ENCODE results near the gene KCNIP1.

Gene KCNIP1

DNA sequence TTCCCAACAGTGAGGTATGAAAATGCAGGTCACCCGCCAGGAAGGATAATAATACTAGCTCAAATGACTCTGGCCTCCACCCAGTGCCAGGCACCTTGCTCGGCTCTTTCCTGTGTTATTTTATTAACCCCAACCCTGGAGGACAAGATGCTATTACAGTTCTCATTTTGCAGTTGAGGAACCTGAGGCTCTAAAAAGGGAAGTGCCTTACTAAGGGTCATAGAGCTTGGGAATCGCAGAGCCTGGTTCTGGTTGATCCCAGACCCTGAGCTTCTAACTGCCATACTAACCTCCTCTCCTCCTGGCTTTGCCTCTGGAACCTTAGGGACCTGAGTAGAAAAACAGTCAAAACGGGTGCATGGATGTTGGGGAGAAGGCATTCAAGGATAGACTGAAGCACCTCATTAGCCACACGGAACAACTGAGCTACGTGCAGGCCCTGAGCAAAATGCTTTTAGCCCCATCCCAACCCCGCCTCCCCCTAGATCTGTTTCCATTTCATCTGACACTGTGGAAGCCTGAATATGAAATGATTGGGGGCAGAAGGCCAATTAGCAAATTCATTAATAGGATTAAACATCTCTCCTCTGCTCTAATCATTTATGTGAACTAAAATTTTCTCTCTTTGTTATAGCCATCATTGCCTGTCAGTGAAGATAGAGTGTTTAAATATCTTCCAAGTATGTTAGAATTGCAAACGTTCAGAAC, 7.9 kb downstream of the KCNIP1 start:
- no peaks in the 10 kb centered on the region for H3K4me1 ChIP-seq (ENCODE audit: control insufficient read depth, insufficient read depth, low read length)
- H3K9ac ChIP-seq (ENCODE audit: low read depth, low read length) = no peak overlapping the region
- no peak overlapping the region for H3K4me3 ChIP-seq (ENCODE audit: low read depth, low read length)
- no peaks in the 10 kb centered on the region for H3K36me3 ChIP-seq (ENCODE audit: control insufficient read depth, insufficient read depth, low read length)
- H3K27me3 ChIP-seq (ENCODE audit: control insufficient read depth, insufficient read depth, low read length) = no peaks in the 10 kb centered on the region
- H3K9me3 ChIP-seq (ENCODE audit: control insufficient read depth, insufficient read depth, low read length) = no peaks in the 10 kb centered on the region

DNA sequence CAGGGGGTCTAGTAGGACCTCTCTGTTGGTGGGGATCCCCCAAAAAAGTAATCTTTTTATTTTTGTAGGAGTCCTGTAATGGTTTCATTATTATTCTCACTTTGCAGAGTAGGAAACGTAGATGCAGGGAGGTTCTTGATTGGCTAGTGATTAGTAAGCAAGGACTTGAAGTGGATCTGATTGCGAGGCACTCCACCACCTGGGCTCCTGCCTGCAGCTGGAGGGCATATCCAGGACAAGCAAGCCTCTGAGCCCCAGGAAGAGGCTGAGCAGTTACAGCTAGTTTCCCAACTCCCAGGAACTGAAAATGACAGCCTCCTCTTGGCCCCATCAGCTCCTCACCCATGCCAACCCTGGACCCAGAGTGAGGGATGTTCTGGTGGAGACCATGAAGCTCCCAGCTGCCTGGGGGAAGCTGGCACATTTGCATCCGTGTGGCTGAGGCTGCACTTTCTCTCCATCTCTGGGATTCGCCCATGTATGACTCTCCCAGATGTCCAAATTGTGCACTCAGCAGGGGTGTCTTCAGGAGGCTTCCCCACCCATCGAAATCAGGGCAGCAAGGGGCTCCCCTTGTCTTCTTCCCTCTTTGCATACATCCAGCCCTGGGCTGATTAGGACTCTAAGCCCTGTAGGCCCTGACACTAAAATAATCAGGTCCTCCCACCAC, 10.2 kb downstream of the KCNIP1 start:
- no peaks in the 10 kb centered on the region for H3K9me3 ChIP-seq (ENCODE audit: control insufficient read depth, insufficient read depth, low read length)
- H3K4me1 ChIP-seq (ENCODE audit: control insufficient read depth, insufficient read depth, low read length) = no peaks in the 10 kb centered on the region
- no peaks in the 10 kb centered on the region for H3K36me3 ChIP-seq (ENCODE audit: control insufficient read depth, insufficient read depth, low read length)
- H3K27me3 ChIP-seq (ENCODE audit: control insufficient read depth, insufficient read depth, low read length) = no peaks in the 10 kb centered on the region
- no peak overlapping the region for H3K4me3 ChIP-seq (ENCODE audit: low read depth, low read length)
- H3K9ac ChIP-seq (ENCODE audit: low read depth, low read length) = no peak overlapping the region

DNA sequence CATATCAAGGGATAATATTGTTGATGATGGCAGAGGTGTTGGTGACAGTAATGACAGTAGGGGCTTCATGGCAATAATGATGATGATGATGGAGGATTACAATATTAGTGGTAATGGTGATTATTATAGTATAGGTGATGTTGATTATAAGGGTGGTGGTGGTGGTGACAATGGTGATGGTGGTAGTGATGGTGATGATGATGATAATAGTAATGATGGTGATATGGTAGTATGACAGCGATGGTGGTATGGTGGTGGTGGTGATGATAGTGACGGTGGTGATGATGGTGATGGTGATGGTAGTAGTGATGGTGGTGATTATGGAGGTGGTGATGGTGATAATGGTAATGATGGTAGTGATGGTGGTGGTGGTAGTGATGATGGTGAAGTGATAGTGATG, 13.6 kb downstream of the KCNIP1 start:
- Histone ChIP-seq H3K9me3 (ENCODE audit: control insufficient read depth, insufficient read depth, low read length) (no peaks in the 10 kb centered on the region), H3K9ac (ENCODE audit: low read depth, low read length) (no peak overlapping the region), H3K36me3 (ENCODE audit: control insufficient read depth, insufficient read depth, low read length) (no peaks in the 10 kb centered on the region), H3K27me3 (ENCODE audit: control insufficient read depth, insufficient read depth, low read length) (no peaks in the 10 kb centered on the region), H3K4me1 (ENCODE audit: control insufficient read depth, insufficient read depth, low read length) (no peaks in the 10 kb centered on the region), H3K4me3 (ENCODE audit: low read depth, low read length) (no peak overlapping the region)

DNA sequence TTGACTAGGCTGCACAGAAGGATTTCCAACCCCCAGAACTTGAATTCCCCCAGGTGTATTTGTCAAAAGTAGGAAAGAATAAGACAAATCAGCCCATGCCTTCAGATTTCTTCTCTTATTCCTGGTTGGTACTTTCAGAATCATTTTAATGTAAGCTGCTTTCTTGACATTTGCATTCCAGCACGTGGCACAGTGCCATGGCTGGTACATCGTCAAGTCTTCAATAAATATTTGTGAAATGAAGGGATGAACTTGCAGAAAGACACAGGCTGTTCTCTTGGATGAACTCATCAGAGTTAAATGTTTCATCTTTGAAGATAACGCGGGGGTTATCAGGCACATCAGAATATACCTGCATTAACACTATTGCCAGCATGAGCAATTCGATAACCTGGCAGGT, 14.5 kb downstream of the KCNIP1 start:
- no peak overlapping the region for H3K4me3 ChIP-seq (ENCODE audit: low read depth, low read length)
- H3K27me3 ChIP-seq (ENCODE audit: control insufficient read depth, insufficient read depth, low read length) = no peaks in the 10 kb centered on the region
- H3K9ac ChIP-seq (ENCODE audit: low read depth, low read length) = no peak overlapping the region
- no peaks in the 10 kb centered on the region for H3K4me1 ChIP-seq (ENCODE audit: control insufficient read depth, insufficient read depth, low read length)
- no peaks in the 10 kb centered on the region for H3K9me3 ChIP-seq (ENCODE audit: control insufficient read depth, insufficient read depth, low read length)
- no peaks in the 10 kb centered on the region for H3K36me3 ChIP-seq (ENCODE audit: control insufficient read depth, insufficient read depth, low read length)

DNA sequence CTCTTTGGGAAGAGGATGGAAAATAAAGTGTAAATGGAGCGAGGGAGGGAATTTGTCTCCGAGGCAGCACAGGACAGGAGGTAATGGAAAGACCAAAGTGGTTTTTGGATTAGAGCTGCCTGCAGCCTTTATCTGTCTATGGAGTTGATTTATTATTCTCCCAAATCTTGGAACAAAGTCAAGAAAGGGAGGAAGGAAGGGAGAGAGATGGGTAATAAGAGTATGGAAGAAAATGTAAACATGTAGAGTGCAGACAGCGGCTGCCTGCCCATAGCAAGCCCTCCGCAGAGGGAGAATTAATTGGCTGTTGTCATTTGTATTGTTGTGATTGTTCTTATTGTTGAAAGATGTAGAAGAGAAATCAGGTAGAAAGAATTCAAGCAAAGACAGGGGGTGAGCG, 15.7 kb downstream of the KCNIP1 start:
- no peaks in the 10 kb centered on the region for H3K9me3 ChIP-seq (ENCODE audit: control insufficient read depth, insufficient read depth, low read length)
- no peaks in the 10 kb centered on the region for H3K27me3 ChIP-seq (ENCODE audit: control insufficient read depth, insufficient read depth, low read length)
- no peak overlapping the region for H3K4me3 ChIP-seq (ENCODE audit: low read depth, low read length)

DNA sequence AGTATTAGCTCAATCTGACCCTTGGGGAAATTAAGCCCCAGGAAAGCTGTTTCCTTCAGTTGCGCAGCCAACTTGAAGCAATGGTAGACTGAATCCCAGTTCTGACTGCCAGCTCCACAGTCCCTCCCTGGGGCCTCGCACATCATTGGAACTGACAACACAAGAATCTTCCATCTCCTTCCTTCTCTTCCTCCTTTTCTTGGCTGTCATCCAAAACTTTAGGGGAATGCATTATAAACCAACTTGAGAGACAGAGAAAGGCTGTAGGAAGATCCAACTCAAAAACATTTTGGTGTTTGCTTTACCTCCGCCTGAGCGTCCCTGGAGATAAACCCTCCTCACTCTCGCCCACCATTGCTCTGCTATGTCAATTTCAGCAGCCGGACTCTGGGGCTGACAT, 16.6 kb downstream of the KCNIP1 start:
- Histone ChIP-seq H3K27me3 (ENCODE audit: control insufficient read depth, insufficient read depth, low read length) (no peaks in the 10 kb centered on the region), H3K36me3 (ENCODE audit: control insufficient read depth, insufficient read depth, low read length) (no peaks in the 10 kb centered on the region), H3K4me1 (ENCODE audit: control insufficient read depth, insufficient read depth, low read length) (no peaks in the 10 kb centered on the region), H3K4me3 (ENCODE audit: low read depth, low read length) (no peak overlapping the region), H3K9me3 (ENCODE audit: control insufficient read depth, insufficient read depth, low read length) (no peaks in the 10 kb centered on the region), H3K9ac (ENCODE audit: low read depth, low read length) (no peak overlapping the region)

More for the DNA sequence above, 15.7 kb downstream of the KCNIP1 start:
- Histone ChIP-seq H3K9ac (ENCODE audit: low read depth, low read length) (no peak overlapping the region), H3K36me3 (ENCODE audit: control insufficient read depth, insufficient read depth, low read length) (no peaks in the 10 kb centered on the region), H3K4me1 (ENCODE audit: control insufficient read depth, insufficient read depth, low read length) (no peaks in the 10 kb centered on the region)

DNA sequence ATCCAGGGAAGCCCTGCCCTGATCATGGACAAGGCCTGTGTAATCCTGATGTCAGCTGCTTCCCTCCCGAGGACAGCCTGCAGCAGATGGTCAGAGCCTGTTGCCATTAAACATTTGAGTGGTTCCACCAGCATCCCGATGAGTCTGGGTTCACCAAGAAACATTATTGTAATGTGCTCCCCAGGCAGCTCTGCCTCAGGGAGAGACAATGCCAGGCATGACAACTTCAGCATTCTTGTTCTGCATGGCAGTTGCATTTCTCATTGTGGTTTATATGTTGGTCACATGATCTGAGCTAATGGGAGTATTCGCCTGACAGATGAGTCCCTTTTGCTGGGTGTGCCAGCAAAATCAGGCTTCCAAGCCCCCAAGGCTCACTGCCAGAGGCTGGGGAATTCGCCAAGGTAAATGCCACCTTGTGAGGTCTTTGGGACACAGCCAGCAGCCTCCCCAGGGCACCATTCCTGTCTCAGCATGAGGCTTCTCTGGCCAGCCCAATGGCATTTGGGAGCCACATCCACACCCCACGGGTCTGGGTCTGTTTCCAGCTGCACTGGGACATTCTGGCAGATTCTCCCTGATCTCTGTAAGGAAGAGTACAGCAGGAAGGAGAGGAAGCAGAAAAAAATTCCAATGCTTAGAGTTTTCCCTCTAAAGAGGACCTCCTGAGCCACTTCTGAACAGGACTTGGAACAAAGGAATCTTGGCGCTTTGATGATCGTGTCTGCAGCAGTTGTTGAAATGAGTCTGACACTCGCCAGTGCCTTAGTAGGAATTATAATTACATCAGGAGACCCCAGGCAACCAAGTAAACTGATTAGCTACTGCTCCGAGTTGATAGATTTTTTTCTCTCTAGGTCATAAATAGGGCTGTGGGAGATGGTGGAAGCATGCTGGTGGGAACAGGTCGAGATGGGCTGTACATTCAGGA, 18.7 kb downstream of the KCNIP1 start:
- no peaks in the 10 kb centered on the region for H3K4me1 ChIP-seq (ENCODE audit: control insufficient read depth, insufficient read depth, low read length)
- H3K36me3 ChIP-seq (ENCODE audit: control insufficient read depth, insufficient read depth, low read length) = no peaks in the 10 kb centered on the region
- no peak overlapping the region for H3K4me3 ChIP-seq (ENCODE audit: low read depth, low read length)
- no peak overlapping the region for H3K9ac ChIP-seq (ENCODE audit: low read depth, low read length)
- no peaks in the 10 kb centered on the region for H3K27me3 ChIP-seq (ENCODE audit: control insufficient read depth, insufficient read depth, low read length)
- no peaks in the 10 kb centered on the region for H3K9me3 ChIP-seq (ENCODE audit: control insufficient read depth, insufficient read depth, low read length)

DNA sequence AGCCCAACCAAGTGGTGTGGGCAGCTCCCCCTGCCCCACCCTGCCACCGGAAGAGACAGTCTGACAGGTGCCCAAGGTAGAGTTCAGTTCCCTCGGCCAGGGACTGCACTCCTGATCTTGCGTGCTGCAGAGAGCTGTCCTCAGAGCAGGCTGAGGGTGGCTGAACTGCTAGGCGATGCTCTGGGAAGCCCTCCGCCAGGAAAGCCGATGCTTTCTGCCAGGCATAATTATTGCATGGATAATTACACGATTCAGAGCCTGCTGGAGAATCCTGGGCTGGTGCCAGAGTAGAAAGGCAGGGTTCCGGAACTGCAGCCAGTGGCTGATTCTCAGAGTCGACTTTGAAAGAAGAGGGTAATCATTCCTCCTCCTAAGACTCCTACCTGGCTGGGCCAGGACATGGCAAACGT, 19.3 kb downstream of the KCNIP1 start:
- no peaks in the 10 kb centered on the region for H3K27me3 ChIP-seq (ENCODE audit: control insufficient read depth, insufficient read depth, low read length)
- H3K9me3 ChIP-seq (ENCODE audit: control insufficient read depth, insufficient read depth, low read length) = no peaks in the 10 kb centered on the region
- H3K36me3 ChIP-seq (ENCODE audit: control insufficient read depth, insufficient read depth, low read length) = no peaks in the 10 kb centered on the region
- no peak overlapping the region for H3K9ac ChIP-seq (ENCODE audit: low read depth, low read length)
- no peak overlapping the region for H3K4me3 ChIP-seq (ENCODE audit: low read depth, low read length)
- H3K4me1 ChIP-seq (ENCODE audit: control insufficient read depth, insufficient read depth, low read length) = no peaks in the 10 kb centered on the region

DNA sequence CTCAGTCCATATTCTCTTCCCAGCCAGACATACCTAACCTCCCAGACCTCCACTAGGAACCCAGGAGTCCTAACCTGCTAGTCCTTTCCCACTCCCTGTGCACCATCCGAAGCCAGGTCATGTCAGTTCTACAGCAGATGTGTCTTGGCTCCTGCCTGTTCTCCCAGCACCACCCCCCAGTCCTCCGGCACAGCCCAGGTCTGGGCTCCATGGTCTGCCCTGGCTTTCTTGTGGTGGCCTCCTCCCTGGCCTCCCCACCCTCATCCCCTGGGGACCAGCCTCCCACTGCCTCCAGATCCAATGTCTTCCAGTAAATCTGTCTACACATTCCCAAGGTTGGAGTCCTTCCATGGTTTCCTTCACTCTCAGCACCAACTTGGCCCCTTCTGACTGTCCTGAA, 20.0 kb downstream of the KCNIP1 start:
- no peaks in the 10 kb centered on the region for H3K27me3 ChIP-seq (ENCODE audit: control insufficient read depth, insufficient read depth, low read length)
- no peak overlapping the region for H3K4me3 ChIP-seq (ENCODE audit: low read depth, low read length)
- H3K4me1 ChIP-seq (ENCODE audit: control insufficient read depth, insufficient read depth, low read length) = no peaks in the 10 kb centered on the region
- H3K36me3 ChIP-seq (ENCODE audit: control insufficient read depth, insufficient read depth, low read length) = no peaks in the 10 kb centered on the region
- no peak overlapping the region for H3K9ac ChIP-seq (ENCODE audit: low read depth, low read length)
- no peaks in the 10 kb centered on the region for H3K9me3 ChIP-seq (ENCODE audit: control insufficient read depth, insufficient read depth, low read length)

DNA sequence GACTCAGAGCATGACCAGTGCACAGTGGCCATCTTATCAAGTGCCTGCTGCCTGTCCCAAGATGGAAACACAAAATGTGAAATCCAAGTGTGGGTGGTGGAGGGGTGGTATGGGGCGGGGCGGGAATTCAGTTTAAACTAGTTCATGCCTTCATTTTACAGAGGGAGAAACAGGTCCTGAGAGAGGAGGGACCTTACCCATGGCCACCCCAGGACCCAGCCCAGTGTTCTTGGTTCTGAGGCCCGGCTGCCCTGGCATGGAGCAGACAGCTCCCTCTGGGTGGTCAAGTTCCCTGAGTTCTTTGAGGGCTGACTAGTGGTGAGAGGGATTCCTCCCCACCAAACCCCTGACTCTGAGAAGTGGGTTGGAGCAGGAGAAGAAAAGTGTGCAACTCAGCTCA, 20.8 kb downstream of the KCNIP1 start:
- H3K4me1 ChIP-seq (ENCODE audit: control insufficient read depth, insufficient read depth, low read length) = no peaks in the 10 kb centered on the region
- H3K9ac ChIP-seq (ENCODE audit: low read depth, low read length) = no peak overlapping the region
- H3K27me3 ChIP-seq (ENCODE audit: control insufficient read depth, insufficient read depth, low read length) = no peaks in the 10 kb centered on the region
- H3K36me3 ChIP-seq (ENCODE audit: control insufficient read depth, insufficient read depth, low read length) = no peaks in the 10 kb centered on the region
- H3K9me3 ChIP-seq (ENCODE audit: control insufficient read depth, insufficient read depth, low read length) = no peaks in the 10 kb centered on the region
- no peak overlapping the region for H3K4me3 ChIP-seq (ENCODE audit: low read depth, low read length)

DNA sequence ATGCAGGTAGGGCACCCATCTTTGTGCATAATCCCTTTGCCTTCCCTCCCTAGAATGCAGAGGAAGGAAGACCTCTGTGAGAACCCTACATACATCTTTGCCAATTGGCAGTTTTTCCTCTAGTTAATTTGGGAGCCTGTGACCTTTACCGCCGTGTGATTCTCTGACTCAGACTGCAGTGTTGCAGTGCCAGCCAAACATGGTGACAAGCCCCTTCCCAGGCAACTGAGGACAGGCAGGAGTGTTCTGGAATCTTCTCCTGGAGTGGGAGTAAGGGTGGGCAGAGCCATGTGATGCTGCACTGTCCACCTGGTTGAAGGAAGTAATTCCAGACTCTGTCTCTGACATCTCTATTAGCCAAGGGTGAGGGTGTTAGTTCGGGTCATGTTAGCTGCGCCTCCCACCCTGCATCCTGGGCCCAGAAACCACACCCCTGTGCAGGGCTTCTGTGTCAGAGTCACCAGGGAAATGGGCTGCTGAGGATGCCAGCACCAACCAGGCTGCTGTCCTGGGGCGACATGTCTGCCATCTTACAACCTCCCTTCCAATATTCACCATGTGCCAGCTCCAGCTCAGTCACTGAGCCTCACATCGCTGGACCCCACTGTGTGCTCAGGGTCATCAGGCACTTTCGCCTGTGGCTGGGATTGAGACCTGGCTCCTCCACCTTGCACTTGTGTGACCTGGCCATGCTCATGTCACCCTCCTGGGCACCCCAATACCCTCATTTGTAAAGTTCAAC, 21.8 kb downstream of the KCNIP1 start:
- no peak overlapping the region for H3K9ac ChIP-seq (ENCODE audit: low read depth, low read length)
- H3K27me3 ChIP-seq (ENCODE audit: control insufficient read depth, insufficient read depth, low read length) = no peaks in the 10 kb centered on the region
- no peaks in the 10 kb centered on the region for H3K9me3 ChIP-seq (ENCODE audit: control insufficient read depth, insufficient read depth, low read length)
- no peaks in the 10 kb centered on the region for H3K36me3 ChIP-seq (ENCODE audit: control insufficient read depth, insufficient read depth, low read length)
- no peaks in the 10 kb centered on the region for H3K4me1 ChIP-seq (ENCODE audit: control insufficient read depth, insufficient read depth, low read length)
- no peak overlapping the region for H3K4me3 ChIP-seq (ENCODE audit: low read depth, low read length)
